CD4-positive, alpha-beta T cell treated with Interleukin-17A for 1 hour (primary cell): ENCODE results near the gene FHDC1.

Experiments used
- DNase-seq: peaks from one replicate; pipeline ENCODE4 v3.0.0-alpha.2; 2020

FHDC1 gene

GRCh38 chr4:152959080-152959479 lies 23.0 kb downstream of the FHDC1 start:
- DNase-seq, result no peak

- no peak for DNase-seq
These were observed 24.0 kb downstream of the FHDC1 start for GRCh38 chr4:152960082-152960481.

GRCh38 chr4:152961014-152961772 lies 25.1 kb downstream of the FHDC1 start:
- no peak for DNase-seq

- no peak for DNase-seq
These were observed 25.6 kb downstream of the FHDC1 start for GRCh38 chr4:152961773-152962115.

- no peak for DNase-seq
These were observed 26.0 kb downstream of the FHDC1 start for GRCh38 chr4:152962150-152962549.

- no peak for DNase-seq
These were observed 28.2 kb downstream of the FHDC1 start for GRCh38 chr4:152964335-152964734.

- DNase-seq, result no peak
These were observed 29.5 kb downstream of the FHDC1 start for GRCh38 chr4:152965611-152966010.

GRCh38 chr4:152967907-152968306 lies 31.8 kb downstream of the FHDC1 start:
- DNase-seq, result no peak

- DNase-seq, result no peak
These were observed 32.8 kb downstream of the FHDC1 start for GRCh38 chr4:152968806-152969394.

- no peak for DNase-seq
These were observed 34.1 kb downstream of the FHDC1 start for GRCh38 chr4:152970102-152970820.

GRCh38 chr4:152971053-152971452 lies 34.9 kb downstream of the FHDC1 start:
- DNase-seq, result no peak

GRCh38 chr4:152972821-152973628 lies 36.9 kb downstream of the FHDC1 start:
- no peak for DNase-seq

- DNase-seq, result no peak
These were observed 37.7 kb downstream of the FHDC1 start for GRCh38 chr4:152973629-152974467.

GRCh38 chr4:152974468-152975379 lies 38.6 kb downstream of the FHDC1 start:
- DNase-seq, result no peak

- no peak for DNase-seq
These were observed 39.5 kb downstream of the FHDC1 start for GRCh38 chr4:152975380-152976211.

- DNase-seq, result no peak
These were observed 40.2 kb downstream of the FHDC1 start for GRCh38 chr4:152976212-152976761.

- no peak for DNase-seq
These were observed 43.7 kb downstream of the FHDC1 start for GRCh38 chr4:152979731-152980330.

GRCh38 chr4:152981278-152981677 lies 45.2 kb downstream of the FHDC1 start:
- no peak for DNase-seq

GRCh38 chr4:152981842-152982241 lies 45.7 kb downstream of the FHDC1 start:
- no peak for DNase-seq

- no peak for DNase-seq
These were observed 47.1 kb downstream of the FHDC1 start for GRCh38 chr4:152983221-152983620.
